ENCODE measurements around the gene ZNF846.

GRCh38 chr19:9705836-9706235, 62.7 kb downstream of the ZNF846 start:
- TF ChIP-seq CTCF (conservative IDR thresholded peaks at IDR 0.05) = no peak
- TF ChIP-seq ZFX (IDR thresholded peaks at IDR 0.05) = no peak
